ENCODE measurements around the gene RASD2. TPM values are rescaled to one million over a fixed set of nuclear protein-coding genes. Genes with fewer than 3 reads are reported as not detected.

Gene RASD2
- total RNA-seq, 3 donors from 2014 or later (not counting 1 experiment from before 2014, with no cell fraction given), result 0.20 to 0.64 (median 0.20) TPM

DNA sequence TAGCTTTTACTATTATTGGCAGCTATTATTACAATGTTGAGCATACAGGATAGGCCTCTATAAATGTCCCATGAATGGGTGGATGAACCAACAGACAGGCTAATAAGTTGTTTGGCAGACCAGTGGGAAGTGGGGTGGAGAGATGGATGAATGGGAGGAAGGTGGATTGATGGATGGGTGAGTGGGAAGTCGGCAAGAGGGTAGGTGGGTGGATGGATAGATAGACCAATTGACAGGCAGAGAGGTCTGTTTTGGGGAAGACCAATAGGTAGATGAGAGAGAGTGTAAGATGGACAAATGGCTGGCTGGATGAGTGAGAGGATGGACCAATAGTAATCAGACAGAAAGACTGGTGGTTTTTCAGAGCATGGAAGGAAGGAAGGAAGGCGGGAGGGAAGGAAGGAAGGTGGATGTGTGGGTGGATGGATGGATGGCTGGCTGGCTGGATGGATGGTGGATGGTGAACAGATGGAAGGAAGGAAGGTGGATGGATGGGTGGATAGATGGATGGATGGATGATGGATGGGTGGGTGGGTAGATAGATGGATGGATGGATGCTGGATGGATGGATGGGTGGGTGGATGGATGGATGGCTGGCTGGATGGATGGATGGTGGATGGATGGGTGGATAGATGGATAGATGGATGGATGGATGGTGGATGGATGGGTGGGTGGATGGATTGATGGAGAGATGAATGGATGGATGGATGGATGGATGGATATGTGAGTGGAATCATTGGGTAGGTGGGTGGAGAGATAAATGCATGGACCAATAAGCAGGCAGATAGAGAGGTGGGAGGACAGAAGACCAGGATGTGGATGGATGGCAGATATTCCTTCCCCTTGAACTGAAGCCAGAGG, 37.4 kb downstream of the RASD2 start:
- no peaks in the 10 kb centered on the region for H3K36me3 ChIP-seq (ENCODE audit: control insufficient read depth, insufficient read depth, low read length)
- 93% methylated on average over 2 of the region's 2 CpGs for WGBS (ENCODE audit: insufficient coverage)
- ATAC-seq (no peak), DNase-seq (no peak)
- H3K27ac Mint-ChIP-seq, result no peak overlapping the region
- H3K4me1 Mint-ChIP-seq, result peaks cover 0 to under 1% of the 10 kb centered on the region in 2 donors
- intact Hi-C loops (cut with micrococcal nuclease), result no loop called here
- no peaks in the 10 kb centered on the region for H3K4me1 ChIP-seq (ENCODE audit: control insufficient read depth, insufficient read depth, low read length)
- H3K27ac ChIP-seq (ENCODE audit: low read length), result no peak overlapping the region
- peaks cover 0 to 7% of the 10 kb centered on the region in 2 donors for H3K27me3 Mint-ChIP-seq (ENCODE audit: low read depth in 2 of 2)
- H3K4me3 ChIP-seq (ENCODE audit: low read length), result no peak overlapping the region
- TF ChIP-seq, protein P1, sequence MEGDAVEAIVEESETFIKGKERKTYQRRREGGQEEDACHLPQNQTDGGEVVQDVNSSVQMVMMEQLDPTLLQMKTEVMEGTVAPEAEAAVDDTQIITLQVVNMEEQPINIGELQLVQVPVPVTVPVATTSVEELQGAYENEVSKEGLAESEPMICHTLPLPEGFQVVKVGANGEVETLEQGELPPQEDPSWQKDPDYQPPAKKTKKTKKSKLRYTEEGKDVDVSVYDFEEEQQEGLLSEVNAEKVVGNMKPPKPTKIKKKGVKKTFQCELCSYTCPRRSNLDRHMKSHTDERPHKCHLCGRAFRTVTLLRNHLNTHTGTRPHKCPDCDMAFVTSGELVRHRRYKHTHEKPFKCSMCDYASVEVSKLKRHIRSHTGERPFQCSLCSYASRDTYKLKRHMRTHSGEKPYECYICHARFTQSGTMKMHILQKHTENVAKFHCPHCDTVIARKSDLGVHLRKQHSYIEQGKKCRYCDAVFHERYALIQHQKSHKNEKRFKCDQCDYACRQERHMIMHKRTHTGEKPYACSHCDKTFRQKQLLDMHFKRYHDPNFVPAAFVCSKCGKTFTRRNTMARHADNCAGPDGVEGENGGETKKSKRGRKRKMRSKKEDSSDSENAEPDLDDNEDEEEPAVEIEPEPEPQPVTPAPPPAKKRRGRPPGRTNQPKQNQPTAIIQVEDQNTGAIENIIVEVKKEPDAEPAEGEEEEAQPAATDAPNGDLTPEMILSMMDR (IDR thresholded peaks at IDR 0.05), result no peak
- H3K27me3 ChIP-seq (ENCODE audit: control insufficient read depth, insufficient read depth, low read length), result no peaks in the 10 kb centered on the region
- H3K4me3 Mint-ChIP-seq, result no peak overlapping the region
- H3K9me3 ChIP-seq (ENCODE audit: control insufficient read depth, insufficient read depth, low read length), result no peaks in the 10 kb centered on the region
- H3K36me3 Mint-ChIP-seq, result no peaks in the 10 kb centered on the region
- H3K9me3 Mint-ChIP-seq, result no peaks in the 10 kb centered on the region

DNA sequence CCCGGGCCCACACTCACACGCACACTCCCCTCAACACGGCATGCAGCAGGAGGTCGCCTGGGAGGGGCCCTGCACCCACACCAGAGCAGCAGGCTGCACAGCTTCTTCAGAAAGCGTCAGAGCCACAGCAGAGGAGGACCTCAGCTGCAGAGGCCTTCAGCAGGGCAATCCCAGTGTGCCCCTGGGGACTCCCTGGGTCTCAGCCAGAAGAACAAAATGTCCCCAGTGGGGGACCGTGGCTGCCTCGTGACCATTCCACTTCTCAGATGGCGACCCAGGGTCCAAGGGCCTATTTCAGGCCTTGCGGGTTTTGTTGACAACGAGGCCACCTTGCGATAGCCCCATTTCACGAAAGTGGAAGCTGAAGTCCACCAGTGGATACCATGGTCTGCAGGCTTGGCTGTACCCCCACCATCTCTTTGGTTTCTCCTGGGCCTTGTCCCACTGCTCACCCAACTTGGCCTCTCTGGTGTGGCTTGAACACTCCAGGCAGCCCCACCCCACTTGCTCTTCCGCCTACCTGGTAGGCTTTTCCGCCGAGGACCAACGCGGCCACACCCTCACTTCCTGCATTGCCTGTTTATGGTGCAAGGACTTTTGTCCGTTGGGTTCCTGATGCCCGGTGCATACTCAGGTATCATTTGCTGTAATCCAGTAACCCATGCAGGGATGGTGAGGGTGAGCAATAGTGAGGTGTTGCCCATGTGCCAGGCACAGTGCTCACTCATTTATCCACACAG, 38.4 kb downstream of the RASD2 start:
- Mint-ChIP-seq H3K4me3 (no peak overlapping the region), H3K27me3 (ENCODE audit: low read depth in 2 of 2) (peaks cover 0 to 9% of the 10 kb centered on the region in 2 donors), H3K9me3 (no peaks in the 10 kb centered on the region), H3K36me3 (no peaks in the 10 kb centered on the region), H3K4me1 (peaks cover 0 to 4% of the 10 kb centered on the region in 2 donors), H3K27ac (no peak overlapping the region)
- DNase-seq, result no peak
- Histone ChIP-seq H3K36me3 (ENCODE audit: control insufficient read depth, insufficient read depth, low read length) (no peaks in the 10 kb centered on the region), H3K9me3 (ENCODE audit: control insufficient read depth, insufficient read depth, low read length) (no peaks in the 10 kb centered on the region), H3K27me3 (ENCODE audit: control insufficient read depth, insufficient read depth, low read length) (no peaks in the 10 kb centered on the region), H3K4me3 (ENCODE audit: low read length) (no peak overlapping the region), H3K27ac (ENCODE audit: low read length) (no peak overlapping the region), H3K4me1 (ENCODE audit: control insufficient read depth, insufficient read depth, low read length) (no peaks in the 10 kb centered on the region)
- no peak for ATAC-seq
- intact Hi-C loops (cut with micrococcal nuclease), result no loop called here
- TF ChIP-seq, protein P1 (IDR thresholded peaks at IDR 0.05), result no peak
- 84% methylated on average over 19 of the region's 19 CpGs for WGBS (ENCODE audit: insufficient coverage)

DNA sequence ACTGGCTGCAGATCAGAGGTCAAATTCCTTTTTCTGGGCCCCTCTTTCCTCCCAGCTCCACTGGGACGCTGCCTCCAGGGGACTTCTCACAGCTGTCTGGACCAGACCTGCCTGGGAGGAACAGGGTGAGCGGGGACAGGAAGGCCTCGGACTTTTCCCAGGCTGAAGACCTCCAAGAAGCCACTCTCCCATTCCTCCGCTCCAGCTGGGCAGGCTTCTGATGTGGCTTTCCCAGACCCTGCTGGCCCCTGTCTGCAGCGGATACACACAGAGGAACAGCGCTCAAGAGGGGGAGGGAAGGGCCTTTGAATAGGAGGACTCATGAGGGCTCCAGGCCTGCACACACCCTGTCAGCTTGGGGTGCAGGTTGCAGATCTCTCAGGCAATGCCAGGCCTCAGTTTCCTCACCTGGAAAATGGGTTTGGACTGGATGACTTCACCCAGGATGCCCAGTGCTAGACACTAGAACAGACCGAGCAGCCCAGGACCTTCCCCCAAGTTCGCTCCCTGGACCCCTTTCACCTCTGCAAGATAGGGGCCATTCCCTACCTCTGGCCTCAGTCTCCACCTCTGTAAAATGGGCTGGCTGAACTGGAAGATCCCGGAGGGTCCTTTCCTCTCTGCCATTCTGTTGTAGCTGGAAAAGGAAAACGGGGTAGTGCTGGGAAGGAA, 39.9 kb downstream of the RASD2 start:
- H3K36me3 Mint-ChIP-seq, result no peaks in the 10 kb centered on the region
- intact Hi-C loops (cut with micrococcal nuclease), result no loop called here
- WGBS (ENCODE audit: insufficient coverage), result 97% methylated on average over 9 of the region's 10 CpGs

More for the DNA sequence above, 39.9 kb downstream of the RASD2 start:
- ATAC-seq (no peak), DNase-seq (no peak)
- H3K36me3 ChIP-seq (ENCODE audit: control insufficient read depth, insufficient read depth, low read length), result no peaks in the 10 kb centered on the region
- Mint-ChIP-seq H3K4me1 (peaks cover 0 to 4% of the 10 kb centered on the region in 2 donors), H3K4me3 (no peak overlapping the region), H3K27me3 (ENCODE audit: low read depth in 2 of 2) (peaks cover 0 to 7% of the 10 kb centered on the region in 2 donors), H3K27ac (no peak overlapping the region), H3K9me3 (no peaks in the 10 kb centered on the region)
- no peak overlapping the region for H3K27ac ChIP-seq (ENCODE audit: low read length)
- no peak overlapping the region for H3K4me3 ChIP-seq (ENCODE audit: low read length)
- H3K9me3 ChIP-seq (ENCODE audit: control insufficient read depth, insufficient read depth, low read length), result no peaks in the 10 kb centered on the region
- no peaks in the 10 kb centered on the region for H3K4me1 ChIP-seq (ENCODE audit: control insufficient read depth, insufficient read depth, low read length)
- TF ChIP-seq, protein P1 (IDR thresholded peaks at IDR 0.05), result no peak
- no peaks in the 10 kb centered on the region for H3K27me3 ChIP-seq (ENCODE audit: control insufficient read depth, insufficient read depth, low read length)

All from natural killer cell (primary cell).